GM12872 (cell line): ENCODE data around the gene PCNX2.

Experiments used
- TF ChIP-seq, protein P1 (sequence below): IDR thresholded peaks from 3 replicates; pipeline ENCODE4 v1.5.1; 2011; ENCODE audit warnings: low read depth, mild to moderate bottlenecking, low read length, moderate library complexity; ENCODE audit not compliant: insufficient read depth

Gene PCNX2

DNA sequence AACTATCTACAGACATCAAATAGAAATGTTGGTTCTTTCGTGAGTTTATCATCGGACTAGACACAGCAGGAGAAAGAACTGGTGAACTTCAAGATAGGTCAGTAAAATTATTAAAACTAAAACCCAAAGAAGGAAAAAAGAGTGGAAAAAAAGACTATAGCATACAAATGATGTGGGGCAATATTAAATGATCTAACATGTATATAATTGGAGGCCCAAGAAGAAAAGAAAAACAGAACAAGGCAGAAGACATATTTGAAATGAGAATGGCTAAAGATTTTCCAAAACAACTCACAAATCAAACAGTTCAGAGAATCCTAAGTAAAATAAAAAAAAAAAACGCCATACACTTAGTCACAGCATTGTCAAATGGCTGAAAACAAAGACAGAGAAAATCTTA lies 101.8 kb downstream of the PCNX2 start:
- TF ChIP-seq, protein P1, sequence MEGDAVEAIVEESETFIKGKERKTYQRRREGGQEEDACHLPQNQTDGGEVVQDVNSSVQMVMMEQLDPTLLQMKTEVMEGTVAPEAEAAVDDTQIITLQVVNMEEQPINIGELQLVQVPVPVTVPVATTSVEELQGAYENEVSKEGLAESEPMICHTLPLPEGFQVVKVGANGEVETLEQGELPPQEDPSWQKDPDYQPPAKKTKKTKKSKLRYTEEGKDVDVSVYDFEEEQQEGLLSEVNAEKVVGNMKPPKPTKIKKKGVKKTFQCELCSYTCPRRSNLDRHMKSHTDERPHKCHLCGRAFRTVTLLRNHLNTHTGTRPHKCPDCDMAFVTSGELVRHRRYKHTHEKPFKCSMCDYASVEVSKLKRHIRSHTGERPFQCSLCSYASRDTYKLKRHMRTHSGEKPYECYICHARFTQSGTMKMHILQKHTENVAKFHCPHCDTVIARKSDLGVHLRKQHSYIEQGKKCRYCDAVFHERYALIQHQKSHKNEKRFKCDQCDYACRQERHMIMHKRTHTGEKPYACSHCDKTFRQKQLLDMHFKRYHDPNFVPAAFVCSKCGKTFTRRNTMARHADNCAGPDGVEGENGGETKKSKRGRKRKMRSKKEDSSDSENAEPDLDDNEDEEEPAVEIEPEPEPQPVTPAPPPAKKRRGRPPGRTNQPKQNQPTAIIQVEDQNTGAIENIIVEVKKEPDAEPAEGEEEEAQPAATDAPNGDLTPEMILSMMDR: no peak

DNA sequence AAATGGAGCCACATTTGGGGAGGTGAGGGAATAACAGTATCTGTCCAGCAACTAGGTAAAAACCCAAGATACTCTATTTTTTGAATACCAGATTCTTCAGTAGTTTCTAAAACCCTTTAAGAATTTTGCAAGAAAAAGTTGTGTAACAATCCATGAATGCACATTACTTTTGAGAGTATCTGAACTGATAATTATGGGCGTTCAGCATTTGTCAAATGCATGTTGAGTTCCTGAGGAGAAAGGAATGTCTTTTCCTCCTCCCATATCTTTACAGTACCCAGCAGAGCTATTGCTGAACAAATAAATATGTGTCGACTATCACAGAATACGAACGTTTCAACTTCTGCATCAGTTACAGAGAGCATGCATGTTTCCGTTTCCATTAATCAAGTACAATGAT lies 104.5 kb downstream of the PCNX2 start:
- TF ChIP-seq, protein P1: no peak

DNA sequence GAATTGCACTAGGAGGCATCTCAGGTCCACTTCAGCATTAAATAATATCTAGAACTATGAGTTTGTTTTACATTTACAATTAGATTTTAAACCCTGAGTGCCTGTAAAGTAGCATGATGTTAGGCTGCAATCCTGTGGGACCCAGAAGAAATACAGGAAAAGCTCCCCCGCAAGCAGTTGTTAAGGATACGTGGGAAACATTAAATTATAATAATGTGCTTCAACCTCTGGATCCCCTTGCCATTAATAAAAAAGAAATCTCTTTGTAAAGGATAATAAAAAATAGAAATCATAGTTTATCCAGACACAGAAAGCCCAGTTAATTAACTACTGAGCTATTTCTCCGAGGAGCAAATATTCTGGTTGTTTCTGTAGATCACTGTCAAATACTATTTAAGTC lies 106.0 kb downstream of the PCNX2 start:
- TF ChIP-seq, protein P1: no peak

DNA sequence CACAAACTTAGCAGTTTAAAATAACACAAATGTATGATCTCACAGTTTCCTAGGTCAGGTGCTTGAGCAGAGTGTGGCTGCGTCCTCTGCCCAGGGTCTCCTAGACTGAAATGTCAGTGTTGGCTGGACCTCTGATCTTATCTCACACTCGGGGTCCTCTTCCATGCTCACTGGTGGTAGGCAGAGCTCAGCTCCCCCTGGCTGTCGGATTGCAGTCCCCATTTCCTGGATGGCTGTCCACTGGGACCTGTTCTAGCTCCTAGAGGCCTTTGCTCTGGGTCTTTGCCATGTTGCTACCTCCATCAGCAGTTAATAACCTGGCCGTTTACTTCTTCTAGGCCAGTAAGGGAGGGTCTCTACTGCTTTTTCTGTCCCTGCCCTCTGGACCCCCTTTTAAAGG lies 107.5 kb downstream of the PCNX2 start:
- TF ChIP-seq, protein P1: no peak

DNA sequence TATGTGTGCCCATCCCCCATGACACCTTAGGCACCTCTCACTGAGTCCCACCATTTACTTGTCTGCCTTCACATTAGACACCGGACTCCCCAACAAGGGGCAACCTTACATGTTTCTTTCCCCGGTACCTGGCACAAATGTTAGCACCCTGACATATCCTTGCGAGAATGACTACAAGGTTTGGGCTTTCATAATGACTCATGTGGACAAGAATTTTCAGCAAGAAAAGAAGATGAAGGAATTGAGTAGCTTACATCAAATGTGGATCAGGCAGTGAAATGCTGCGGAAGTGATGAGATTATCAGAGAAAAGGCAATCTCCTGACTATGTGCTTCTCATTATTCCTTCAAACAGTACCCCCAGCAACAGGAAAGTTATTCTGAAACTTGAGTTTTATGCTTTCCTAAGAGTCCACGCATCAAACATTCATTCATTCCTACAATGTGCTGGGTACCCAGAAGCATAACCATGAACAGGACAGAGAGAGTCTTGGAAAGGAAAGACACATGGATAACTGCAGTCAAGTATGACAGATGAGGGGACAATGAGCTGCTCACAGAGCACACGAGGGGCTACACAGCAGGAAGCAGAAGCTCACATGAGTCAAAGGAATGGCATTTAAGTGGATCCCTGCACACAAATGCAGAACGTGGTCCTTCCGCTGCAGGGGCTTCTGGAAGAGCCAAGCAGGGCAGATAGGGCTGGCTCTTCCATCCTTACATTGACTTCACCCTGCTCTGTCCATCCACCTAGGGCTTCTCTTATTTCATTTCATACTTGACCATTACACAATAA lies 112.1 kb downstream of the PCNX2 start:
- TF ChIP-seq, protein P1: no peak

DNA sequence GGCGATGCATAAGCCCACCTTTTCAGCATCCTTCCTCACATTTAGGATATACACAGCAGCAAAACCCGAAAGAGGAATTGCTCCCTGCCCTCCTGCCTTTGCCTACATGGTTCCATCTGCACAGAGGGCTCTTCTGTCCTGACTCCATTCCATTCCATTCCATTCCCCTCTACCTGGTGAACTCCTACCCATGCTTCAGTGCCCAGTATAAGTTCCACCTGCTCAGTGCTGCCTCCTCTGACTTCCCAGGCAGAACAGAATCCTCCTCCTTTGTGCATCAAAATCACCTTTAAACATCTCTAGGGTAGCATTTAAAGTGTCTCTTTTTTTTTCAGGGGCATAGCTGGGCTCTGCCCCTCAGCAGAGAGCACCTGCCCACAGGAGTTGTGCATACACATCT lies 112.9 kb downstream of the PCNX2 start:
- TF ChIP-seq, protein P1: no peak

DNA sequence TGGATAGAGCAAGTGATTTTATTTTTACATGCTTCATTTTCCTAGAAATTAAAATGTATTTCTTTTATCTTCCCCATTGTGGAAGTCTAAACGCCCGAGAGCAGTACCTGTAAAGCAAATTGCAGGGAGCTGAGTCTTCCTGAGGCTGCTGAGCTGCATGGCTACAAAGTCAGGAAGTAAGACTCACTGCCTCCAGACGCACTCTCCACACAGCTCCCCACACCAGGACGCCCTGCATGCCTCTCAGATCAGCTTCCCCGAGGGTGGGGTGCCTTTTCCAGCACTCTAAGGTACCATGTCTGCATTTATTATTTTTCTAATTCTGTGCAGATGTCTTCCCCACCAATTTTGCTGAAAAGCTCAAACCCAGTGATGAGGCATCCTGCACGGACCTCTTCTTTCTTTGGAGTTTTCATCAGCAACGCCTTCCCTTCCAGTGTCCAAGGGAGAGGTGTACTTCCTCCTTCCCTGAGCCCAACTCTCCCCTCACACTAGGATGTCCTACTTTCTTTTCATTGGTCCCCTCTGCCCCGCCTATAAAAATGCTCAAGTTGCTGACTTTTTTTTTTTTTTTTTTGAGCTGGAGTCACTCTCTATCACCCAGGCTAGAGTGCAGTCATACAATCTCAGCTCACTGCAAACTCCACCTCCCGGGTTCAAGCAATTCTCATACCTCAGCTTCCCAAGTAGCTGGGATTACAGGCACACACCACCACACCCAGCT lies 114.7 kb downstream of the PCNX2 start:
- TF ChIP-seq, protein P1: no peak
